ENCODE measurements around the gene APOC1.

DNA sequence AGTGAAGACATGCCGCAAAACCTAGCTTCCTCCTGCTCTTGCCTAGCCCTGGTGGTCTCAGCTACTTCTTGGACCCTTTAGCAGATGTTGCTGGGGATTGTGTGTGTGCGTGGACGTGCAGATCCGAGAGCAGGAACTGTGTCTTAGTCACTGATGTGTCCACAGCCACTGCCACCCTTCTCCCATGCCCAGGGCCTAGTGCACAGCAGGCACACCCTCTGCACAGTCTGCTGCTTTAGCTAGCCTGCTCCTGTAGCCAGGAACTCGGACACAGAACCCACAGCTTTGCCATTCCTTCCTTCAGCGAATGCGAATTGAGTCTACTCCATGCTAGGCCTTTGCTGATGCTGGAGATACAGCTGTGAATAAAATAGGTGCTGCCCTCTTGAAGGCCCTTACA is 43.1 kb downstream of the APOC1 start:
- TF ChIP-seq, protein P1, sequence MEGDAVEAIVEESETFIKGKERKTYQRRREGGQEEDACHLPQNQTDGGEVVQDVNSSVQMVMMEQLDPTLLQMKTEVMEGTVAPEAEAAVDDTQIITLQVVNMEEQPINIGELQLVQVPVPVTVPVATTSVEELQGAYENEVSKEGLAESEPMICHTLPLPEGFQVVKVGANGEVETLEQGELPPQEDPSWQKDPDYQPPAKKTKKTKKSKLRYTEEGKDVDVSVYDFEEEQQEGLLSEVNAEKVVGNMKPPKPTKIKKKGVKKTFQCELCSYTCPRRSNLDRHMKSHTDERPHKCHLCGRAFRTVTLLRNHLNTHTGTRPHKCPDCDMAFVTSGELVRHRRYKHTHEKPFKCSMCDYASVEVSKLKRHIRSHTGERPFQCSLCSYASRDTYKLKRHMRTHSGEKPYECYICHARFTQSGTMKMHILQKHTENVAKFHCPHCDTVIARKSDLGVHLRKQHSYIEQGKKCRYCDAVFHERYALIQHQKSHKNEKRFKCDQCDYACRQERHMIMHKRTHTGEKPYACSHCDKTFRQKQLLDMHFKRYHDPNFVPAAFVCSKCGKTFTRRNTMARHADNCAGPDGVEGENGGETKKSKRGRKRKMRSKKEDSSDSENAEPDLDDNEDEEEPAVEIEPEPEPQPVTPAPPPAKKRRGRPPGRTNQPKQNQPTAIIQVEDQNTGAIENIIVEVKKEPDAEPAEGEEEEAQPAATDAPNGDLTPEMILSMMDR (IDR thresholded peaks at IDR 0.05): no peak
- TF ChIP-seq POLR2A (IDR thresholded peaks at IDR 0.05): no peak
